Osteocyte (in vitro differentiated cells): ENCODE data around the gene LGMN. TPM values are rescaled to one million over a fixed set of nuclear protein-coding genes. Genes with fewer than 3 reads are reported as not detected.
"Not testable (repeated sequence)": the region's sequence is repeated elsewhere in the genome, so short reads cannot be mapped to it uniquely, and the experiment has no call there.

Experiments used
- DNase-seq: peaks from one replicate; pipeline ENCODE4 v3.0.0; 2021; ENCODE audit warnings: mixed read lengths; ENCODE audit not compliant: unreplicated experiment; ENCODE audit errors: extremely low spot score
- H3K27ac Mint-ChIP-seq: one replicate; pipeline ENCODE4 v1.8.0; 2021; ENCODE audit warnings: mild to moderate bottlenecking, mixed read lengths; ENCODE audit not compliant: unreplicated experiment
- H3K27me3 Mint-ChIP-seq: one replicate; pipeline ENCODE4 v1.8.0; 2021; ENCODE audit warnings: mixed read lengths; ENCODE audit not compliant: unreplicated experiment
- H3K36me3 Mint-ChIP-seq: one replicate; pipeline ENCODE4 v1.8.0; 2021; ENCODE audit warnings: mixed read lengths; ENCODE audit not compliant: unreplicated experiment
- H3K4me1 Mint-ChIP-seq: one replicate; pipeline ENCODE4 v1.8.0; 2021; ENCODE audit warnings: mixed read lengths; ENCODE audit not compliant: unreplicated experiment
- H3K4me3 Mint-ChIP-seq: one replicate; pipeline ENCODE4 v1.8.0; 2021; ENCODE audit warnings: mild to moderate bottlenecking, moderate library complexity, mixed read lengths; ENCODE audit not compliant: unreplicated experiment
- H3K9me3 Mint-ChIP-seq: one replicate; pipeline ENCODE4 v1.8.0; 2021; ENCODE audit warnings: mixed read lengths; ENCODE audit not compliant: unreplicated experiment
- CTCF ChIP-seq: fragments of 200-600 bp; sonication (generic); IDR thresholded peaks from 2 replicates; pipeline ENCODE4 v1.5.0; 2021; ENCODE audit warnings: antibody characterized with exemption, mild to moderate bottlenecking, moderate library complexity
- total RNA-seq: library from RNA; stranded (reverse); gene quantifications from 2 replicates; pipeline ENCODE4 v1.2.1, GENCODE V29; 2021

LGMN gene
- total RNA-seq, 1 donor from 2014 or later: 66.3 TPM

- no peak overlapping the region for H3K4me3 Mint-ChIP-seq
- peaks cover 6% of the 10 kb centered on the region for H3K36me3 Mint-ChIP-seq
- no peaks in the 10 kb centered on the region for H3K9me3 Mint-ChIP-seq
- H3K27ac Mint-ChIP-seq: no peak overlapping the region
- H3K27me3 Mint-ChIP-seq: no peaks in the 10 kb centered on the region
- DNase-seq: no peak
- peaks cover 7% of the 10 kb centered on the region for H3K4me1 Mint-ChIP-seq
- TF ChIP-seq CTCF: no peak
Observed at GRCh38 chr14:92716131-92716530, 32.3 kb downstream of the LGMN start.

- peak; percentile 67 for TF ChIP-seq CTCF
- not testable (repeated sequence) for H3K4me3 Mint-ChIP-seq, H3K27ac Mint-ChIP-seq, DNase-seq, H3K4me1 Mint-ChIP-seq, H3K9me3 Mint-ChIP-seq, H3K27me3 Mint-ChIP-seq, H3K36me3 Mint-ChIP-seq
Observed at GRCh38 chr14:92714739-92715307, 33.6 kb downstream of the LGMN start.

- DNase-seq: no peak
- H3K4me1 Mint-ChIP-seq: peaks cover 6% of the 10 kb centered on the region
- peaks cover 6% of the 10 kb centered on the region for H3K36me3 Mint-ChIP-seq
- no peak overlapping the region for H3K27ac Mint-ChIP-seq
- TF ChIP-seq CTCF: no peak
- H3K4me3 Mint-ChIP-seq: no peak overlapping the region
- no peaks in the 10 kb centered on the region for H3K9me3 Mint-ChIP-seq
- no peaks in the 10 kb centered on the region for H3K27me3 Mint-ChIP-seq
Observed at GRCh38 chr14:92712654-92713051, 35.8 kb downstream of the LGMN start.

GRCh38 chr14:92711976-92712653, 36.3 kb downstream of the LGMN start:
- no peaks in the 10 kb centered on the region for H3K9me3 Mint-ChIP-seq
- H3K27me3 Mint-ChIP-seq: no peaks in the 10 kb centered on the region
- peaks cover 6% of the 10 kb centered on the region for H3K36me3 Mint-ChIP-seq
- no peak for DNase-seq
- no peak overlapping the region for H3K27ac Mint-ChIP-seq
- no peak for TF ChIP-seq CTCF
- peaks cover 6% of the 10 kb centered on the region for H3K4me1 Mint-ChIP-seq
- no peak overlapping the region for H3K4me3 Mint-ChIP-seq

- Mint-ChIP-seq H3K36me3 (peaks cover 19% of the 10 kb centered on the region), H3K4me1 (peaks cover 6% of the 10 kb centered on the region), H3K27me3 (no peaks in the 10 kb centered on the region), H3K4me3 (no peak overlapping the region), H3K27ac (no peak overlapping the region), H3K9me3 (no peaks in the 10 kb centered on the region)
- no peak for DNase-seq
- no peak for TF ChIP-seq CTCF
Observed at GRCh38 chr14:92710001-92710341, 38.5 kb downstream of the LGMN start.
